Gastrocnemius medialis (tissue), 4 donors: ENCODE data around the gene CUL2. TPM values are rescaled to one million over a fixed set of nuclear protein-coding genes. Genes with fewer than 3 reads are reported as not detected.
A peak's percentile ranks its signal among the peaks of the same experiment; 100 is the strongest.

Experiments used
- ATAC-seq, 2 donors: fragments of 150-250 bp; one replicate each; pipeline ENCODE4 v1.9.1; 2016
- DNase-seq, 2 donors: peaks; one replicate each; pipeline ENCODE4 v3.0.0-alpha.2; 2019
- H3K27ac ChIP-seq, 4 donors: fragments of 200-600 bp; sonication (generic); 1 replicate in 1 of 4; 2 replicates in 3 of 4; pipeline ENCODE4 v1.5.1; 2016 to 2018; ENCODE audit warnings: mild to moderate bottlenecking in 2 of 4, moderate library complexity in 1 of 4
- H3K27me3 ChIP-seq, 3 donors: fragments of 200-600 bp; sonication (generic) in 2 of 3; 1 replicate in 1 of 3; 2 replicates in 2 of 3; pipeline versions ENCODE4 v1.5.1 to v1.6.0; 2016 to 2019; ENCODE audit warnings: mild to moderate bottlenecking in 1 of 3, moderate library complexity in 1 of 3
- H3K36me3 ChIP-seq, 2 donors: fragments of 200-600 bp; sonication (generic) in 1 of 2; one replicate each; pipeline ENCODE4 v1.5.1; 2017 to 2018
- H3K4me1 ChIP-seq, 2 donors: fragments of 200-600 bp; sonication (generic) in 1 of 2; one replicate each; pipeline ENCODE4 v1.5.1; 2016 to 2017; ENCODE audit warnings: mild to moderate bottlenecking in 2 of 2
- H3K4me3 ChIP-seq, 4 donors: fragments of 200-600 bp; sonication (generic) in 3 of 4; 1 replicate in 1 of 4; 2 replicates in 3 of 4; pipeline ENCODE4 v1.5.1; 2016 to 2019; ENCODE audit warnings: mild to moderate bottlenecking in 2 of 4
- H3K9me3 ChIP-seq, 3 donors: fragments of 200-600 bp; sonication (generic) in 2 of 3; 1 replicate in 1 of 3; 2 replicates in 2 of 3; pipeline ENCODE4 v1.5.1; 2016 to 2019
- POLR2A ChIP-seq, 2 donors: fragments of 450-650 bp; IDR thresholded peaks; one replicate each; pipeline ENCODE4 v1.6.1; 2017; ENCODE audit warnings: antibody characterized with exemption in 2 of 2, mild to moderate bottlenecking in 2 of 2, moderate library complexity in 2 of 2
- in situ Hi-C, 4 donors: fragments of 200-750 bp; cut with MboI; loops; one replicate each; pipeline versions ENCODE4 v1.15.0 to v1.8.0; 2017; ENCODE audit warnings: low sequenced_read_pairs in 4 of 4
- intact Hi-C: fragments of 100-400 bp; cut with DNase I; formaldehyde crosslinking; loops from one replicate; pipeline ENCODE4 v1.15.1; 2023; ENCODE audit warnings: low total_unique reads
- total RNA-seq, 4 donors: library from RNA; depleted of rRNA; stranded (reverse); fragments of >200 nt; gene quantifications; one replicate each; pipeline versions ENCODE4 v1.1.0 to v1.2.3, GENCODE V29; 2016
- TF ChIP-seq, protein P1 (sequence below), 5 experiments: fragments of 450-650 bp in 3 of 5; fragments of 200-600 bp in 2 of 5; sonication (generic) in 2 of 5; IDR thresholded peaks in 4 of 5; conservative IDR thresholded peaks in 1 of 5; 1 replicate in 4 of 5; 2 replicates in 1 of 5; pipeline ENCODE4 v1.5.1; 2016 to 2019; ENCODE audit warnings: antibody characterized with exemption in 5 of 5, mild to moderate bottlenecking in 3 of 5, moderate library complexity in 3 of 5

CUL2 gene
- total RNA-seq, 4 donors from 2014 or later, result 27.2 to 41.4 (median 34.2) TPM

DNA sequence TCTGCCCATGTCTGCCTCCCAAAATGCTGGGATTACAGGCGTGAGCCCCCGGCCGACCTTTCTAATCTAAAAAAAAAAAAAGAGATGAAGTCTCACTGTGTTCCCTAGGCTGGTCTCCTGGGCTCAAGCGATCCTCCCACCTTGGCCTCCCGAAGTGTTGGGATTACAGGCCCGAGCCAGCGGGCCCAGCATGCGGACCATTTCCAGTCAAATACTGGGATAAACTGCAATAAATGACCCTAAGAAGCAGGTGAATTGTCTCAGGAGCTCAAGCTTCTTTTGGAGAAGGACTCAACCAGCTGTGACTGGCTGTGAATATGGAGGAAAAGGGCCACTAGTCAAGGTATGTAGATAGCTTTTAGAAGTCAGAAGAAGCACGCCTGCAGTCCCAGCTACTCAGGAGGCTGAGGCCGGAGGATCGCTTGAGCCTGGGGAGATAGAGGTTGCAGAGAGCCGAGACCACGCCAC lies 36.0 kb upstream of the CUL2 start:
- DNase-seq (peak in 1 of 2 donors; percentile 16), ATAC-seq (no peak)
- peak overlapping the region; percentile 51 to 89 (median 82) for H3K4me3 ChIP-seq
- H3K9me3 ChIP-seq, result no peaks in the 10 kb centered on the region
- in situ Hi-C loops (no loop called here), intact Hi-C loops (loop anchor here (1.0 to 10.0 kb wide), 7 partner anchors 36 to 516 kb away; partner anchors contain the start of genes CUL2 and FZD8)
- H3K27me3 ChIP-seq, result no peaks in the 10 kb centered on the region
- TF ChIP-seq POLR2A (IDR thresholded peaks at IDR 0.05), result no peak
- TF ChIP-seq, protein P1, sequence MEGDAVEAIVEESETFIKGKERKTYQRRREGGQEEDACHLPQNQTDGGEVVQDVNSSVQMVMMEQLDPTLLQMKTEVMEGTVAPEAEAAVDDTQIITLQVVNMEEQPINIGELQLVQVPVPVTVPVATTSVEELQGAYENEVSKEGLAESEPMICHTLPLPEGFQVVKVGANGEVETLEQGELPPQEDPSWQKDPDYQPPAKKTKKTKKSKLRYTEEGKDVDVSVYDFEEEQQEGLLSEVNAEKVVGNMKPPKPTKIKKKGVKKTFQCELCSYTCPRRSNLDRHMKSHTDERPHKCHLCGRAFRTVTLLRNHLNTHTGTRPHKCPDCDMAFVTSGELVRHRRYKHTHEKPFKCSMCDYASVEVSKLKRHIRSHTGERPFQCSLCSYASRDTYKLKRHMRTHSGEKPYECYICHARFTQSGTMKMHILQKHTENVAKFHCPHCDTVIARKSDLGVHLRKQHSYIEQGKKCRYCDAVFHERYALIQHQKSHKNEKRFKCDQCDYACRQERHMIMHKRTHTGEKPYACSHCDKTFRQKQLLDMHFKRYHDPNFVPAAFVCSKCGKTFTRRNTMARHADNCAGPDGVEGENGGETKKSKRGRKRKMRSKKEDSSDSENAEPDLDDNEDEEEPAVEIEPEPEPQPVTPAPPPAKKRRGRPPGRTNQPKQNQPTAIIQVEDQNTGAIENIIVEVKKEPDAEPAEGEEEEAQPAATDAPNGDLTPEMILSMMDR (IDR thresholded peaks at IDR 0.05 in 4 of 5, conservative IDR thresholded peaks at IDR 0.05 in 1 of 5), result no peak
- no peaks in the 10 kb centered on the region for H3K36me3 ChIP-seq
- H3K4me1 ChIP-seq, result peaks cover 26 to 27% of the 10 kb centered on the region in 2 donors
- peak overlapping the region; percentile 93 to 98 (median 96) for H3K27ac ChIP-seq

DNA sequence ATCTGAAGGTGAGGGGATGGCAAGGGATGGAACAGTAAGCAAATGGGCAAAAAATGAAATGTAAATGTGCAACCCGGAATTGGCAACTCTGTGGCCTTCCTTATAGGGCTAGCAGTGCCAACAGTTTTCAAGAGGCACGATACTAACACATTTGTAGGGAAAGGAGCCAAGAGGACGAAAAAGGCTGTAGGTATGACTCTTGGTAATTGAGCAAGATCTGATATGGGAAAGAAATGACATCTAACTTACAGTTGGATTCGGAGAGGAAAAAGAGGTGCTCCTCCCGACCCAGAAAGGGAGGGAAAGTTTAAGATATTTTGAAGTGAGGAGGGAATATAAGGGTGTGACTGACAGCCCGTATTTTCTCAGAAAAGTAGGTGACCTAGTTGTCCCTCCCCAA lies 34.4 kb upstream of the CUL2 start:
- Histone ChIP-seq H3K27ac (no peak overlapping the region), H3K9me3 (no peaks in the 10 kb centered on the region), H3K4me3 (no peak overlapping the region), H3K4me1 (peaks cover 11 to 18% of the 10 kb centered on the region in 2 donors), H3K36me3 (no peaks in the 10 kb centered on the region), H3K27me3 (no peaks in the 10 kb centered on the region)
- intact Hi-C loops (loop anchor here (10.0 kb wide), 1 partner anchor 430 kb away; no protein-coding TSS in a partner anchor), in situ Hi-C loops (loop anchor here in 3 of 4 donors (5.0 to 25.0 kb wide), 3 partner anchors 93 to 438 kb away; partner anchors contain the start of gene CCNY (in 1 of the 3))
- TF ChIP-seq, protein P1 (IDR thresholded peaks at IDR 0.05 in 4 of 5, conservative IDR thresholded peaks at IDR 0.05 in 1 of 5), result no peak
- no peak for TF ChIP-seq POLR2A (IDR thresholded peaks at IDR 0.05)
- ATAC-seq, result no peak
- DNase-seq, result no peak

DNA sequence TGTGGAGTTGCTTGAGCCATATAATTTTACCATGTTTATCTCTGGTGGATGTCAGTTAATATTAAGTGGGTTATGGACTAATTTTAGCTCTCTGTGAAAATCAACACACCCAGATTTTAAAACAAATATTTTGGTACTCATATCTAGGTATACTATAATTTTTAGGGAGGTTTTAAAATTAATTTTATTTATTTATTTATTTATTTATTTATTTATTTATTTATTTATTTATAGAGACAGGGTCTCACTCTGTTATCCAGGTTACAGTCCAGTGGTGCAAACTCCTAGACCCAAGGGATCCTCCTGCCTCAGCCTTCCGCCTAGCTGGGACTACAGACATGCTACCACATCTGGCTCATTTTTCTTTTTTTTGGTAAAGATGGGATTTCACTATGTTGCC lies 29.2 kb upstream of the CUL2 start:
- intact Hi-C loops (no loop called here), in situ Hi-C loops (loop anchor here in 3 of 4 donors (5.0 to 25.0 kb wide), 3 partner anchors 98 to 443 kb away; partner anchors contain the start of gene CCNY (in 1 of the 3))
- Histone ChIP-seq H3K36me3 (no peaks in the 10 kb centered on the region), H3K27me3 (no peaks in the 10 kb centered on the region), H3K9me3 (no peaks in the 10 kb centered on the region), H3K4me3 (no peak overlapping the region), H3K4me1 (no peaks in the 10 kb centered on the region), H3K27ac (no peak overlapping the region)
- no peak for ATAC-seq
- TF ChIP-seq POLR2A (IDR thresholded peaks at IDR 0.05), result no peak
- TF ChIP-seq, protein P1 (IDR thresholded peaks at IDR 0.05 in 4 of 5, conservative IDR thresholded peaks at IDR 0.05 in 1 of 5), result no peak
- no peak for DNase-seq

DNA sequence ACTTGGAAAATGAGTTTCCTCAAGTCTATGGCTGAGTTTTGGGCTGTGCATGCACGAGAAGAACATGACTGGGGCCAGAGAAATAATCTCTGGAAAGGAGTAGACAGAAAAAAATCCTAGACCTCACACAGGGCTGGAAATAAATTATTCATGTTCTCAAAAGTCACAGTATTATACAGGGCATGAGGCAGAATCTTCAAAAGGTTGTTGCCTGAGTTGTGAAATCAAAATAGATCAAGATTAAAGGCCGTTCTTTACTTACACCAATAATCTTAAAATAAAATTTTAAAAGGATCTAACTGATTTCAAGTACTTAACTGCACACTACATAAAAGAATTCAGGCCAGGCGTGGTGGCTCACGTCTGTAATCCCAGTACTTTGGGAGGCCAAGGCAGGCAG lies 22.4 kb upstream of the CUL2 start:
- intact Hi-C loops (no loop called here), in situ Hi-C loops (loop anchor here in 2 of 4 donors (25.0 kb wide), 2 partner anchors 225 to 450 kb away; partner anchors contain the start of gene CCNY (in 1 of the 2))
- no peaks in the 10 kb centered on the region for H3K27me3 ChIP-seq
- H3K4me3 ChIP-seq, result no peak overlapping the region
- ATAC-seq (no peak), DNase-seq (no peak)
- H3K4me1 ChIP-seq, result no peaks in the 10 kb centered on the region
- no peaks in the 10 kb centered on the region for H3K9me3 ChIP-seq
- no peaks in the 10 kb centered on the region for H3K36me3 ChIP-seq
- no peak for TF ChIP-seq POLR2A (IDR thresholded peaks at IDR 0.05)
- TF ChIP-seq, protein P1 (IDR thresholded peaks at IDR 0.05 in 4 of 5, conservative IDR thresholded peaks at IDR 0.05 in 1 of 5), result no peak
- no peak overlapping the region for H3K27ac ChIP-seq
